B cell (primary cell): ENCODE data around the gene ASB11. TPM values are rescaled to one million over a fixed set of nuclear protein-coding genes. Genes with fewer than 3 reads are reported as not detected.

Source experiments
- ATAC-seq: fragments of 200-7000 bp; cut with Tn5 transposase; one replicate; pipeline ENCODE4 v1.10.0; 2021; ENCODE audit warnings: low read depth, mild to moderate bottlenecking, moderate number of reproducible peaks, moderate library complexity
- CTCF ChIA-PET: fragments of 350-600 bp; sonication (Branson Sonifier 250); formaldehyde crosslinking; loops from one replicate; lab custom pipeline; 2021; ENCODE audit warnings: antibody characterized with exemption, inconsistent platforms; lab: Charles Lee
- POLR2A ChIA-PET: fragments of 350-600 bp; sonication (Branson Sonifier 250); formaldehyde crosslinking; loops from one replicate; lab custom pipeline; 2021; ENCODE audit warnings: antibody characterized with exemption; lab: Charles Lee
- DNase-seq: peaks from one replicate; pipeline ENCODE4 v3.0.0; 2013
- H2AFZ ChIP-seq: 2 replicates; pipeline ENCODE4 v1.6.1; 2012; ENCODE audit warnings: mild to moderate bottlenecking, low read depth, low read length; ENCODE audit not compliant: insufficient read depth, poor library complexity, severe bottlenecking
- H3K27ac ChIP-seq, 2 donors: 1 replicate in 1 of 2; 2 replicates in 1 of 2; pipeline ENCODE4 v1.5.1; 2012 to 2013; ENCODE audit warnings: low read length in 2 of 2, mild to moderate bottlenecking in 2 of 2, moderate library complexity in 1 of 2
- H3K27me3 ChIP-seq, 4 experiments: fragments of 200-600 bp in 1 of 4; sonication (generic) in 1 of 4; replicated peaks in 1 of 4; 1 replicate in 2 of 4; 2 replicates in 2 of 4; pipeline versions ENCODE4 v1.6.1 to v1.7.0; 2013 to 2016; ENCODE audit warnings: low read length in 3 of 4, mild to moderate bottlenecking in 2 of 4, mixed read lengths in 1 of 4, moderate library complexity in 1 of 4; ENCODE audit not compliant: insufficient read depth in 4 of 4, control insufficient read depth in 3 of 4; ENCODE audit errors: control extremely low read depth in 1 of 4
- H3K36me3 ChIP-seq, 2 experiments: replicated peaks in 1 of 2; 1 replicate in 1 of 2; 2 replicates in 1 of 2; pipeline versions ENCODE4 v1.6.1 to v1.7.1; 2013; ENCODE audit warnings: low read length in 1 of 2; ENCODE audit not compliant: insufficient read depth in 2 of 2, control insufficient read depth in 1 of 2; ENCODE audit errors: control extremely low read depth in 1 of 2, extremely low read depth in 1 of 2
- H3K4me1 ChIP-seq, 2 donors: fragments of 200-600 bp in 1 of 2; sonication (generic) in 1 of 2; 1 replicate in 1 of 2; 2 replicates in 1 of 2; pipeline versions ENCODE4 v1.5.1 to v1.6.1; 2013 to 2017; ENCODE audit warnings: low read length in 2 of 2; ENCODE audit not compliant: control insufficient read depth in 2 of 2, insufficient read depth in 2 of 2
- H3K4me2 ChIP-seq: replicated peaks from 2 replicates; pipeline ENCODE3; 2012; ENCODE audit warnings: mild to moderate bottlenecking, low read depth, low read length; ENCODE audit not compliant: poor library complexity, severe bottlenecking
- H3K4me3 ChIP-seq, 5 experiments: fragments of 200-600 bp in 1 of 5; sonication (generic) in 1 of 5; 1 replicate in 3 of 5; 2 replicates in 2 of 5; pipeline versions ENCODE4 v1.5.1 to v1.7.0; 2011 to 2016; ENCODE audit warnings: low read length in 4 of 5, mild to moderate bottlenecking in 4 of 5, low read depth in 2 of 5, control low read depth in 1 of 5, moderate library complexity in 1 of 5; ENCODE audit not compliant: insufficient read depth in 1 of 5; ENCODE audit errors: control extremely low read depth in 1 of 5, extremely low read depth in 1 of 5
- H3K79me2 ChIP-seq: fragments of 200-600 bp; sonication (generic); one replicate; pipeline ENCODE4 v1.6.0; 2016; ENCODE audit warnings: low read length; ENCODE audit not compliant: control insufficient read depth, insufficient read depth
- H3K9ac ChIP-seq: fragments of 200-600 bp; sonication (generic); 2 replicates; pipeline ENCODE4 v1.6.1; 2017; ENCODE audit warnings: mild to moderate bottlenecking, low read length, moderate library complexity
- H3K9me3 ChIP-seq, 3 donors: one replicate each; pipeline versions ENCODE4 v1.6.1 to v1.7.1; 2013; ENCODE audit warnings: low read length in 2 of 3; ENCODE audit not compliant: control insufficient read depth in 2 of 3, insufficient read depth in 1 of 3; ENCODE audit errors: control extremely low read depth in 1 of 3
- H4K20me1 ChIP-seq: 2 replicates; pipeline ENCODE4 v1.6.0; 2012; ENCODE audit warnings: mild to moderate bottlenecking, low read length; ENCODE audit not compliant: insufficient read depth, control insufficient read depth, poor library complexity, severe bottlenecking
- H3K27ac Mint-ChIP-seq: one replicate; pipeline ENCODE4 v1.8.0; 2021; ENCODE audit warnings: mixed read lengths
- H3K27me3 Mint-ChIP-seq: one replicate; pipeline ENCODE4 v1.8.0; 2021; ENCODE audit warnings: mixed read lengths
- H3K4me1 Mint-ChIP-seq: one replicate; pipeline ENCODE4 v1.8.0; 2021; ENCODE audit warnings: mixed read lengths
- H3K4me3 Mint-ChIP-seq: one replicate; pipeline ENCODE4 v1.8.0; 2021; ENCODE audit warnings: mixed read lengths
- H3K9me3 Mint-ChIP-seq: one replicate; pipeline ENCODE4 v1.8.0; 2022; ENCODE audit warnings: mixed read lengths; ENCODE audit not compliant: insufficient read depth
- CTCF ChIP-seq: fragments of 200-600 bp; IDR thresholded peaks from one replicate; pipeline ENCODE4 v1.8.0; 2022; ENCODE audit warnings: antibody characterized with exemption, mild to moderate bottlenecking
- EZH2 ChIP-seq: IDR thresholded peaks from 2 replicates; pipeline ENCODE4 v1.6.1; 2012; ENCODE audit warnings: borderline replicate concordance, low read depth, mild to moderate bottlenecking, moderate library complexity, low read length; ENCODE audit not compliant: insufficient read depth, poor library complexity, severe bottlenecking
- WGBS: methylation state at CpG from one replicate; pipeline ENCODE4 v1.1.5; 2013; ENCODE audit warnings: missing lambda C conversion rate; ENCODE audit not compliant: insufficient coverage; 5-methylcytosine and 5-hydroxymethylcytosine counted together
- intact Hi-C: fragments of 100-400 bp; cut with micrococcal nuclease; formaldehyde crosslinking; loops from one replicate; pipeline ENCODE4 v1.10.0; 2022
- polyA plus RNA-seq: library from polyadenylated mRNA; depleted of rRNA; stranded (reverse); fragments of >200 nt; gene quantifications from 2 replicates; pipeline ENCODE4 v1.2.3, GENCODE V29; 2012
- total RNA-seq, 2 donors: library from RNA; stranded (reverse); fragments of 120-200 nt in 1 of 2; gene quantifications; 1 replicate in 1 of 2; 2 replicates in 1 of 2; pipeline versions ENCODE4 v1.2.3 to v1.2.4, GENCODE V29; 2013 to 2022

The ASB11 gene
- total and polyA plus RNA-seq, 2 donors (not counting 1 experiment from before 2014, with no cell fraction given) = not detected

- Histone ChIP-seq H3K36me3 (no peaks in the 10 kb centered on the region), H3K9ac (no peak overlapping the region), H3K27me3 (no peaks in the 10 kb centered on the region), H3K27ac (no peak overlapping the region), H4K20me1 (no peaks in the 10 kb centered on the region), H3K4me3 (no peak overlapping the region), H2AFZ (no peak overlapping the region), H3K79me2 (no peaks in the 10 kb centered on the region), H3K4me2 (no peak overlapping the region), H3K4me1 (no peaks in the 10 kb centered on the region), H3K9me3 (no peaks in the 10 kb centered on the region)
- ChIA-PET POLR2A (no interaction called here), CTCF (no interaction called here)
- H3K27ac Mint-ChIP-seq = no peak overlapping the region
- no CpG with 5 or more reads among the region's 2 CpGs for WGBS
- no peaks in the 10 kb centered on the region for H3K4me1 Mint-ChIP-seq
- TF ChIP-seq CTCF (no peak), EZH2 (no peak)
- no peak for ATAC-seq
- intact Hi-C loops = no loop called here
- DNase-seq = no peak
- H3K27me3 Mint-ChIP-seq = no peaks in the 10 kb centered on the region
- no peak overlapping the region for H3K4me3 Mint-ChIP-seq
- no peaks in the 10 kb centered on the region for H3K9me3 Mint-ChIP-seq
These were observed 968 bp downstream of the ASB11 start for GRCh38 chrX:15314472-15314871.

DNA sequence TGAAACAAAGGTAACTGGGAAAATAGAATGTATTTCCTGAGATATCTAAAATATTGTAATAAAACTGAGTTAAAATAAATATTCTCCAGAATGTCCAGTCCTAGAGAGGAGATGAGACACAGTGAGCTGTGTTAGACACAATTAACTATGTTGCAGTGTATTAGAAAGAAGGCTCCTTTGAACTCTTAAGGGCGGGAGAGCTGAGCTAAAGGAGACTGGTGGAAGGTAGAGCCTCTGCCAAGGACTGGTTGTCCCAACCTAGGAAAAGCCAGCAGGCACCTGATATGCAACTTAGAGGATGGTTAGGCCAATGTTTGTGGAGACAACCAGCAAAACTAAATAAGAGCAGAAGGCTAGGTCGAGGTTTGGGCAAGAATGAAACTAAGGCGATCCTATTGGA lies 4.3 kb downstream of the ASB11 start:
- no CpG with 5 or more reads among the region's 3 CpGs for WGBS
- Mint-ChIP-seq H3K4me1 (no peaks in the 10 kb centered on the region), H3K27ac (no peak overlapping the region), H3K9me3 (no peaks in the 10 kb centered on the region), H3K27me3 (no peaks in the 10 kb centered on the region), H3K4me3 (no peak overlapping the region)
- no peaks in the 10 kb centered on the region for H4K20me1 ChIP-seq
- H3K9me3 ChIP-seq = no peaks in the 10 kb centered on the region
- no peak for ATAC-seq
- no peak overlapping the region for H2AFZ ChIP-seq
- H3K79me2 ChIP-seq = no peaks in the 10 kb centered on the region
- H3K9ac ChIP-seq = no peak overlapping the region
- no peak overlapping the region for H3K27ac ChIP-seq
- ChIA-PET CTCF (interaction anchor here (1.1 kb wide), 2 partner anchors 11 to 13 kb away, joined by 3 read pairs; no protein-coding TSS in a partner anchor), POLR2A (no interaction called here)
- TF ChIP-seq CTCF = no peak
- no peak for TF ChIP-seq EZH2
- H3K4me1 ChIP-seq = no peaks in the 10 kb centered on the region
- no peak overlapping the region for H3K4me2 ChIP-seq
- intact Hi-C loops = no loop called here
- DNase-seq = no peak
- H3K27me3 ChIP-seq = no peaks in the 10 kb centered on the region
- no peak overlapping the region for H3K4me3 ChIP-seq
- H3K36me3 ChIP-seq = no peaks in the 10 kb centered on the region
